Tongue (tissue), 2 donors: Measurements from ENCODE around the gene SPCS3. TPM values are rescaled to one million over a fixed set of nuclear protein-coding genes. Genes with fewer than 3 reads are reported as not detected.

Experiments
- DNase-seq: peaks from one replicate; pipeline ENCODE4 v3.0.0-alpha.2; 2015
- total RNA-seq: library from RNA; depleted of rRNA; stranded (reverse); fragments of >200 nt; gene quantifications from one replicate; pipeline ENCODE4 v1.2.3, GENCODE V29; 2014

Gene SPCS3
- total RNA-seq, 1 donor from 2014 or later = 101 TPM

GRCh38 chr4:176350671-176351070 lies 30.9 kb downstream of the SPCS3 start:
- DNase-seq = no peak

- DNase-seq = no peak
These were observed 35.1 kb downstream of the SPCS3 start for GRCh38 chr4:176354884-176355283.

- DNase-seq = no peak
These were observed 37.8 kb downstream of the SPCS3 start for GRCh38 chr4:176357359-176358082.

GRCh38 chr4:176358083-176358469 lies 38.3 kb downstream of the SPCS3 start:
- no peak for DNase-seq

GRCh38 chr4:176359590-176359989 lies 39.8 kb downstream of the SPCS3 start:
- DNase-seq = peak; percentile 7

- DNase-seq = no peak
These were observed 40.7 kb downstream of the SPCS3 start for GRCh38 chr4:176360446-176360845.

- no peak for DNase-seq
These were observed 43.3 kb downstream of the SPCS3 start for GRCh38 chr4:176363072-176363471.

- no peak for DNase-seq
These were observed 48.2 kb downstream of the SPCS3 start for GRCh38 chr4:176367771-176368465.

- DNase-seq = peak; percentile 15
These were observed 56.4 kb downstream of the SPCS3 start for GRCh38 chr4:176376032-176376614.

GRCh38 chr4:176377780-176378179 lies 58.0 kb downstream of the SPCS3 start:
- peak; percentile 16 for DNase-seq

- DNase-seq = no peak
These were observed 60.8 kb downstream of the SPCS3 start for GRCh38 chr4:176380352-176381157.

Other genes starting within 250 kb of the SPCS3 start
- not detected for gene SPATA4, start 124.4 kb upstream of the SPCS3 start, total RNA-seq
- 206 TPM for gene ASB5, start 50.7 kb upstream of the SPCS3 start, total RNA-seq